ENCODE data around the gene UNC119. TPM values are rescaled to one million over a fixed set of nuclear protein-coding genes. Genes with fewer than 3 reads are reported as not detected.

UNC119 gene
- total RNA-seq, 1 donor from 2014 or later, result 66.2 TPM

GRCh38 chr17:28497931-28498330 lies 54.5 kb downstream of the UNC119 start:
- H3K4me1 Mint-ChIP-seq, result peaks cover 21% of the 10 kb centered on the region

More at GRCh38 chr17:28497931-28498330, 54.5 kb downstream of the UNC119 start:
- H3K36me3 Mint-ChIP-seq, result no peaks in the 10 kb centered on the region
- H3K4me3 Mint-ChIP-seq, result no peak overlapping the region
- no peaks in the 10 kb centered on the region for H3K27me3 Mint-ChIP-seq (ENCODE audit: low read depth)
- H3K27ac Mint-ChIP-seq, result peak overlapping the region; percentile 39
- TF ChIP-seq CTCF (IDR thresholded peaks at IDR 0.05; ENCODE audit: unreplicated experiment), result no peak
- DNase-seq (ENCODE audit: low spot score in 2 of 2, unreplicated experiment in 2 of 2), result no peak
- no peaks in the 10 kb centered on the region for H3K9me3 Mint-ChIP-seq

Other genes starting within 250 kb of the UNC119 start
- 43.0 to 45.5 TPM (median 43.3 TPM) in 3 replicates for gene TMEM97, start 233.4 kb downstream of the UNC119 start, total RNA-seq
- gene IFT20, start 217.2 kb downstream of the UNC119 start, total RNA-seq, result 36.7 to 40.2 TPM (median 39.8 TPM) in 3 replicates
- gene TNFAIP1, start 216.9 kb downstream of the UNC119 start, total RNA-seq, result 35.8 to 41.8 TPM (median 37.6 TPM) in 3 replicates
- 60.8 to 61.0 TPM (median 60.9 TPM) in 3 replicates for gene POLDIP2, start 195.1 kb downstream of the UNC119 start, total RNA-seq
- not detected in 3 replicates for gene SEBOX, start 187.4 kb downstream of the UNC119 start, total RNA-seq
- gene VTN, start 182.3 kb downstream of the UNC119 start, total RNA-seq, result 0.47 to 0.51 TPM (median 0.50 TPM) in 3 replicates
- gene SARM1, start 180.9 kb downstream of the UNC119 start, total RNA-seq, result 17.3 to 19.0 TPM (median 17.3 TPM) in 3 replicates
- gene SLC46A1, start 146.4 kb downstream of the UNC119 start, total RNA-seq, result 13.3 to 15.2 TPM (median 13.5 TPM) in 3 replicates
- gene SLC13A2, start 79.0 kb downstream of the UNC119 start, total RNA-seq, result not detected in 3 replicates
- 0.34 to 0.42 TPM (median 0.34 TPM) in 3 replicates for gene FOXN1, start 46.3 kb downstream of the UNC119 start, total RNA-seq
- gene PIGS, start 18.9 kb upstream of the UNC119 start, total RNA-seq, result 75.2 to 80.7 TPM (median 78.7 TPM) in 3 replicates
- 22.6 to 24.6 TPM (median 22.6 TPM) in 3 replicates for gene ALDOC, start 24.3 kb upstream of the UNC119 start, total RNA-seq
- 32.1 to 45.2 TPM (median 42.0 TPM) in 3 replicates for gene SPAG5, start 46.4 kb upstream of the UNC119 start, total RNA-seq
- 24.0 to 31.3 TPM (median 26.3 TPM) in 3 replicates for gene RSKR, start 61.6 kb upstream of the UNC119 start, total RNA-seq
- 155 to 162 TPM (median 157 TPM) in 3 replicates for gene BLTP2, start 92.5 kb upstream of the UNC119 start, total RNA-seq
- gene SDF2, start 109.3 kb upstream of the UNC119 start, total RNA-seq, result 51.0 to 57.9 TPM (median 56.6 TPM) in 3 replicates
- gene SUPT6H, start 109.6 kb upstream of the UNC119 start, total RNA-seq, result 82.7 to 91.8 TPM (median 89.0 TPM) in 3 replicates
- gene PROCA1, start 159.3 kb upstream of the UNC119 start, total RNA-seq, result 9.2 to 11.7 TPM (median 10.4 TPM) in 3 replicates
- 172 to 181 TPM (median 178 TPM) in 3 replicates for gene RAB34, start 165.2 kb upstream of the UNC119 start, total RNA-seq
- gene RPL23A, start 167.4 kb upstream of the UNC119 start, total RNA-seq, result 1,669 to 1,804 TPM (median 1,792 TPM) in 3 replicates
- gene TLCD1, start 173.6 kb upstream of the UNC119 start, total RNA-seq, result 2.3 to 3.8 TPM (median 3.3 TPM) in 3 replicates
- 5.2 to 7.6 TPM (median 5.9 TPM) in 3 replicates for gene NEK8, start 176.2 kb upstream of the UNC119 start, total RNA-seq
- gene TRAF4, start 191.4 kb upstream of the UNC119 start, total RNA-seq, result 252 to 259 TPM (median 254 TPM) in 3 replicates

Data from mesothelial cell of epicardium (in vitro differentiated cells).